Measurements from ENCODE around the gene HPSE2. TPM values are rescaled to one million over a fixed set of nuclear protein-coding genes. Genes with fewer than 3 reads are reported as not detected.

The HPSE2 gene
- total RNA-seq, 1 donor from 2014 or later, result 0.16 TPM

DNA sequence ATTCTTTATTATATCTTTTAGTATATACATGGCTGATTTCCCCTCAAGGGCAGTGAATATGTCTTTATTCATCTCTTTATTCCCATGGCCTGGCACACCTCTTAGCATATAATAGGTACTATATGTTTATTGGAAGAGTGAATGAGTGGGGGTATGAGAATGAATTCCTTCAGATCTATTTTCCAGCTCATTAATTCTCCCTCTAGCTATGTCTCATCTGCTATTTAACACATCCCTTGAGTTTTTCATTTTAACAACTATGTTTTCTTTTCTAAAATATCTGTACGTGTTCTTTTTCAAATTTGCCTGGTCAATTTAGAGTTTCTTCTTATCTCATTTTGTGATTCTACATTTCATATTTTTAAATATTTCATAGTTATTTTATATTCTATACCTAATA, 803.3 kb downstream of the HPSE2 start:
- intact Hi-C loops (cut with DNase I), result no loop called here
- no peak for DNase-seq (ENCODE audit: low spot score)

DNA sequence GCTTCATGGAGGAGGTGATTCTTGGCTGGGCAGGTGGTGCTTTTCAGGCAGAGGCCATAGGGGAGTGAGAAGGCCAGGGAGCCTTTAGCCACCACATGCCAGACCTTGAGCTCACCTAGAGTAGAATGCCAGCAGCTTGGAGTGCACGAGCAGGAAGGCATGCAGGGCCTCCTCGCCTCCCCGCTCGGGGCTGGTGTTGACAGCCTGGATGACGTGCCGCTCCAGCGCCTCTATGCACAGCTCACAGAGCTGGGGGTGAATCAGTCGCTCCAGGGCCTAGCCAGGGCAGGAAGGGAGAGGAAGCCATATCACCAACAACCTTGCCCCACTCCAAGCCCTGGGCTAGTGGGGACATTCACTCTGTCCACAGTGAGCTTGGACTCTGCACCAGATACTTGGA, 804.6 kb downstream of the HPSE2 start:
- DNase-seq (ENCODE audit: low spot score), result peak; percentile 85
- intact Hi-C loops (cut with DNase I), result no loop called here

DNA sequence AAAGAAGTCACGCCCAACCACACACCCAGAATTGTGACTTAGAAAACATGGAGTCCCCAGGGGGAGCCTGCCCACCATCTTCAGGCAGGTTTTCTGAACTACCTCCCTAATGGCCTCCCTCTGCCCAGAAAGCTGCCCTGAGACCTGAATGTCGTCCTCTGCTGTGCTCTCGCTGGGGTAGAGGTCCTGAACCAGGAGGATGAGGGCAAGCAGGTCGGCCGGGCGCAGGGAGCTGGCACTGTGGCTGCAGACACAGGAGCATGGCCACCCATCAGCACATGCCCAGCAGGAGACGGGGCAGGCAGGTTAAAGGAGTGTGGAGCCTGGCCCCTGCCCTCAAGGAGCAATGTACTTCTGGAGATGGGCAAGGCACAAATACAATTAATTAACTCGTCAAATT, 805.2 kb downstream of the HPSE2 start:
- no peak for DNase-seq (ENCODE audit: low spot score)
- intact Hi-C loops (cut with DNase I), result no loop called here

DNA sequence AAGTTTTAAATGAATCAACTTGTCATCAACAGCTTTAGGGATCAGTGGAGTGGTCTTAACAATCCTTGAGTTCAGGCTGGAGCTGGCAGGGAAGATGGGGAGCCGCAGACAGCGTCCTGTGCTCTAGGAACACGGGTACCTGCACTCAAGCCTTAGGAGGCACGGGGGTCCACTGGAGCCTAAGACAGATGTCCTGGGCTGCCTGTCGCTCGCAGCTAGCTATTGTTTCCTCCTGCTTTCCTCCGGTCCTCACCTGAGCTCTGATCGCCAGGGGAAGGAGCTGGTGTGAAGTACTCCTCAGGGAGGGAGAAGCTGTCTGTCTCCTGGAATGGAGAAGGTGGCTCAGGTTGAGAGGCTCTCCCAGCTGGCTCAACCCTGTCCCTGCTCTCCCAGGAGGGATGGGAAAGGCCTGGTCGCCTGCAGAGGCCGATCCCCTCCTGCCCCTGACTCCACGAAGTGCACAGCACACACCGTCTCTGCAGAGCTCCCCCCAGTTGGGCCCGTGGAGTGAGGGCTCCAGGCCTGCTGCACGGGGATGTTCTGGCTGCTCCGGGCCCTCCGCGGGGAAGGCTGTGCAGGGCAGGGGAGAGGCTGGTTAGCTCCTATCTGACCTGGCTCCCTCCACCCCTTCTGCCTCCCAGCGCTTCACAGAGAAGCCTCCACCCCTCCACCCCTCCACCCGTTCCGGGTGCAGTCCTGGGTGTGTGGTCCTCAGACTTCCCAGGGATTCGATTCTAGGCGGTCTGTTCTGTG, 806.2 kb downstream of the HPSE2 start:
- intact Hi-C loops (cut with DNase I), result loop anchor here (5.0 kb wide), 1 partner anchor 38 kb away; no protein-coding TSS in a partner anchor
- DNase-seq (ENCODE audit: low spot score), result no peak

DNA sequence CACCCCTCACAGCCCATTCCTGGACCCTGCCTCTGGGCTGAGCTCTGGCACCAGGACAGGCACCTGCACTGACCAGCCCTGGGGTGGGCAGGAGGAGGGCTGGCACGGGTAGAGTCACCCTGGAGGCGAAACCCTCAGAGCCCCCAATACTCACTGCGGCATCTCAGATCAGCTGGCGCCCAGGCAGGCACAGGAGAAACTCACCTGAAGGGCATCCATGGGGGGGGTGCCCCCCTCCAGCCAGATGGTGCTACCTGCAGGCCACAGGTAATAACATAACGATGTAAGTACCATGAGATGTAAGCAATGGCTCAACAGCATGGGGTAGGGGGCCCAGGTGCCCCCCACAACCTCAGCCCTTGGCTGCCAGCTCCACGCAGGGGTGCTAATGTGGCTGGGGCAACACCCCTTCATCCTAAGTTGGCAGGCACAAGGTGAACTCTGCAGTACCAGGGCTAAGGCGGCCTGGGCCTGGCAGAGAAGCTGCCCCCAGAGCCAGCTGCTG, 808.6 kb downstream of the HPSE2 start:
- DNase-seq (ENCODE audit: low spot score), result no peak

DNA sequence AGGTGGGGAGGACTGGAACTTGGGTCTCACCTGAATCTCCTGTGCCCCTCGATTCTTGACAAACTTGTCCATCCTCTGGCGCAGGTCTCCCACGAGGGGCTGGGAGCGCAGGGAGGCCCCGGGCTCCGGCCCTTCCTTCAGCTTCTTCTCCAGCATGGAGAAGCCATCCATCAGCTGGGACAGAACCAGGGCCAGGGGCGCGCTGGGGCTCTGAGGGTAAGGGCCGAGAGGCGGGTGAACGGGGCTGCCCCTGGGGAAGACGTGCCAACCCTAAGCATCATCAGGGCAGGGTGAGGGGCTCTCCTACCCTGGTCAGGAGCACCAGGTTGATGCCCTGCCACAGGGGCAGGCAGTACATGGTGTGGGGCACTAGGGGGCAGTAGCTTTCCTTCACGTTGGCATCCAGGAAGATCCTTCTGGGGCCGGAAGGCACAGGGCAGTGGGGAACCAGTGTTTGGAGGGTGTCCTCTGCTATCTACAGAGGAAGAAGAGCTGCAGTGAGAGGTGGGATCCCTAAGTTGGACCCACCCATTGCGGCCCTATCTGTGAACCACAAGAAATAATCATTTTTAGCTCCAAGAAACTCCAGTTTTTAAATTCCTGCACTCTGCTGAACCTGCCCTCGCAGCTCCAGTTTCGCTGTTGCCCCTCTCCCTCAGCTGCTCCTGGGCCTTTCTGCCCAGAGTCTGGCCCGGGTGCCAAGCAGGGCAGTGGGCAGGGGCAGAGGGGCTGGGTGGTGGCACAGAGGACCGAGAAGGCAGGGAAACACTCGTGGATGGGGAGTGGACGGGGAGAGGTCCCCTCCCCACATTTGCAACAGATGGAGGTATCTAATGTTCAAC, 809.9 kb downstream of the HPSE2 start:
- intact Hi-C loops (cut with DNase I), result loop anchor here (5.0 kb wide), 1 partner anchor 42 kb away; no protein-coding TSS in a partner anchor
- no peak for DNase-seq (ENCODE audit: low spot score)

More for the DNA sequence above, 808.6 kb downstream of the HPSE2 start:
- intact Hi-C loops (cut with DNase I), result loop anchor here (5.0 kb wide), 1 partner anchor 40 kb away; no protein-coding TSS in a partner anchor

DNA sequence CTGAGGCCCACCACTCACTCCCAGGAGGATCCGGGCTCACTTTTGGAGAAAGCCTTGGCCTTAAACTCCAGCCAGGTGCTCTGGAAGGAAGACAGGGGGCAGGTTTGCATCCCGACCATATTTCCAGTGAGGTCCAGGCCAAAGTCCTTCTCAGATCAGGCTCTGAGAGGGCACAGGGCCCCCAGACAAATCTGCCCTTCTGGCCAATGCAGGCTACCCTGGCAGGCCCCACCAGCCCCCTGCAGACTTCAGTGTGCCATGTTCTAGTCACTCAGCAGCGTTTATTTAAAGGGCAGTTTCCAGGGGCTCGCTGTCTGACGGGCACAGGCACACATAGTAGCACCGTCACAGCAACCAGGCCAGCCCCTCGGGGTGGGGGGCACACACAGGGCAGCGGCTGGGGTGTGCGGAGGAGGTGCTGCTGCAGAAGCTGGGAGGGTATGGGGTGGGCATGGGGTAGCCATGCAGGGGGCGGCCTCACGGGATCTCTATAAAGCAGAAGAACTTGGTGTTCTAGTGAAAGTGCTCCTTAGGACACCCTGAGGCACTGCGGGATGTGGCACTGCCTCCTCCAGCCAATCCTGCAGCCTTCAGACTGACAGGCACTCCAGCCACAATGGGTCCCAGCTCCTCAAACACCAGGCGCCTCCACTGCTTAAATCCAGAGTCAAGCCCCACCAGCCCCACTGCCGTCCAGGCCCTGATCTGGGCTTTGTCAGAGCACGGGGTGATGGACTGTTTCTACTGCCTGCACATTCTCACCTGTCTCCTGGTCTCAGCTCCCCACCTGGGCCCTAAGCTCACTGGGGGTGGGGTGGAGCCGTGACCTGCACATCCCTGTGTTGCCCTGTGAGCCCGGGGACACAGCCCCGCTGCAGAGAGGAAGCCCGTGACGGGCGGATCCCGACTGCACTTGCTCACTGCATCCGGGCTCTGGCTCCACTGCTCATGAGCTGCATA, 811.1 kb downstream of the HPSE2 start:
- intact Hi-C loops (cut with DNase I), result loop anchor here (5.0 kb wide), 1 partner anchor 43 kb away; no protein-coding TSS in a partner anchor
- no peak for DNase-seq (ENCODE audit: low spot score)

DNA sequence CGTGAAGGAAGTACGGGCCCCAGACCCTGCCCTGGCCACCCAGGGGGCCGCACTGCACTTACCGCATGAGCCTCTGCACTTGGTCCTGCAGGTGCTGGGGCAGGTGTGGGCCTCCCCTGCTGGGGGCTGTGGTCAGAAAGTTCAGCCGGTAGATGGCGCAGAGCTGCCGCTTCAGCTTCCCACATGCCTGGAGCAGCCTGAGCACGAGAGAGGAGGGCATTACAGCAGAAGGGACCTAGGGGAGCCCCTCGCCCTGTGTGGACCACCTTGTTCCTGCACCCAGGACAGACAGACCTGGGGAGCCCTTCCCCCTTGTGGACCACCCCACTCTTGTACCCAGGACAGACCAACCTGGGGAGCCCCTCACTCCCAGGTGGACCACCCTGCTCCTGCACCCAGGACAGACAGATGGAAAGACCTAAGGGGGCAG, 811.9 kb downstream of the HPSE2 start:
- intact Hi-C loops (cut with DNase I), result no loop called here
- no peak for DNase-seq (ENCODE audit: low spot score)

DNA sequence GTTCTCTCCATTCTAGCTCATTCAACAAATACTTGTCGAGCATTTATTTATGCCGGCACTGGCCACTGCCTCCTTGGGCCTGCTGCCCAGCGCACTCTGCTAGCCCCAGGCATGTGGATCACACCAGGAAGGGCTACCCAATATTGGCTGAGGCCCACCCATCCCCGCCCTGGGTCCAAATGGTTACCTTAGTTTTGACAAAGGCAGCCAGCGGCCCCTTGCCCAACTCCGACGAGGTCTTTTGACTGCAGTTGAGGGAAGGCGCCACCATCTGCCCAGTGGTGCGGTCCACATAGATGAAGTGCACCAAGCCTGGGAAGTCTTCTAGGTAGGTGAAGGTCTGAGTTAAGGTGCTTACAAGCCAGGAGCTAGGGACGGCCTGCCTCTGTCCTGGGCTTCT, 813.5 kb downstream of the HPSE2 start:
- intact Hi-C loops (cut with DNase I), result no loop called here
- no peak for DNase-seq (ENCODE audit: low spot score)

DNA sequence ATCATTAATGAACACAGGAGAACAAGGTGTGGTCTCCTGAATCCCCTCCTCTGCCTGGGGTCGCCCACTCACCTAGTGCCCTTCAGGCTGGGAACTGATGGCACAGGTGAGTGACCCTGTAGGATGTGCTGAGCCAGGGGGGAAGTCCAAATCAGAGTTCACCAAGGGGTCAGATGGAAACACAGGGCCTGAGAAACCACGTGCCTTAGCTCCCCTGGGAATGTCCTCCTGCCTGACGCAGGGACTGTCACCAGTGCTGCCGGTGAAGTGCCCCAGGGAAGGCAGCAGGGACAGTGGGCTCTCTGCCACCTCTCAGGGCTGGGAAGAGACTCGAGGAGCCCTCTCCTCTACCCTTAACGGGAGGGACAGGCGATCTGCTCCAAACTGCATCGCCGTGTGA, 814.9 kb downstream of the HPSE2 start:
- intact Hi-C loops (cut with DNase I), result no loop called here
- no peak for DNase-seq (ENCODE audit: low spot score)

DNA sequence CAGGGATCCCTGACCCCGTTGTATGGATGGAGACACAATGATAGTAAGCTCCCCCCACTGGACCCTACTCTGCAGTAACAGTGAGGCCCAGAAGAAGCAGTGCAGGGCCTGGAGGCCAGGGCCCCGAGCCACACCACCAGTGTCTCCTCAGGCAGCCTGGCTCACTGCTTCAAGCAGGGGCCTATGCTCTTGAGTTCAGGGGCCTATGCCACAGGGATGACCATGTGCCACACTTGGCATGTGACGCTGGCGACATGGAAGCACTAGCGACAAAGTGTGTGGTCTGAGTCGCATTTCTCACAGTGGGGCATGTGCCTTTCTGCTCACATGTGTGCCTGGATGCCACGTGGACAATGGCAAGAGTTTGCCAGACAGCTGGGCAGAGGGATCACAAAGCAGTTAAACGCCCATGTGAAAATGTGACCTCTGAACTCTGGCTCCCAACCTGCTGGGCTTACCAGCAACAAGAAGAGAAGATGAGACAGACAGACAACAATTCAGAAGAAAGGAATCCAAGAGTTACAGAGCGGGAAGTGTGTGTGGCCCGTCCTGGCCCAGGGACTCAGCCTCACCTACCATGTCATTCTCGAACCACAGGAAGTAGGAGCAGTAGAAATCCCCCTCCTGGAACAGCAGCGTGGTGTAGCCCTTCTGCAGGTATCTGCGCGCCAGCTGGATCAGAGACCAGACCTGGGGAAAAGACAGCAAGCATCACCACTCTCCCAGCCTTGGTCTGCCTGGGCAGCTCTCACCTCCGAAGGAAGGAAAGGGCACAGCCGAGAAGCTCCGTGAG, 816.0 kb downstream of the HPSE2 start:
- intact Hi-C loops (cut with DNase I), result loop anchor here (10.0 kb wide), 1 partner anchor 155 kb away; the partner anchor contains the start of gene LOXL4
- no peak for DNase-seq (ENCODE audit: low spot score)

DNA sequence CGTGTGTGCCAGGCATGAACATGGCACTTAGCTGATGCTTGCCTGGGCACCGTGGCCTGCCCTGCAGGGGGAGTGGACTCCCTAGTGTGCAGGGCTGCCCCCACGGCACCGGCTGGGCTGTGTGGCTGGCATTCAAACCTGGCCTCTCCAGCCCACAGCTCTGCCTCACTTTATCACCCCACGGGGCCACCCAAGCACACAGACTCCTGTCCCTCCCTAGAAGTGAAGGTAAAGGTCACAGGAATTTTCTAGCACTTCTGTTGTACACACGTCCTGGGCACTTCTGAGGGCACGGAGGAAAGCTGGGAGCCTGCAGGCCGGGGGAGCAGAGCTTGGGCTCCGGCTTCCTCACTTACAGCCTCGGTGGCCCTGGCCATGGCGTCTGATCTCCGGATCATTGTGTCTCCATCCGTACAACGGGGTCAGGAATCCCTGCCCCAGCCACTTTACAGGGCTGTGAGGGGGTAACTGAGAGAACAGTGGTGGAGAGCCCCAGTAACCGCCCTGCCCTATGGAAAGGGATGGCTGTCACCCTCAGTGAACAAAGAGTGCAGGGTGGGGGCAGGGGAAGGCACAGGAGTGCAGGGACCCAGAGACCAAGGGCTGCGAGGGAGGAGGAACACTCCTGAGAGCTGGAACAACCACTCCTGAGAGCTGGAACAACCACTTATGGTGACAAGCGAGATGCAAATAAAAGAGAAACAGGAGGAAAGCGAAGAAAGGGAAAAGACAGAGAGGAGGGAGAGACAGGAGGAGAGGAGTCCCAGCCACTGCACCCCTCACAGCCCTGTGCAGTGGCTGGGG, 816.8 kb downstream of the HPSE2 start:
- no peak for DNase-seq (ENCODE audit: low spot score)
- intact Hi-C loops (cut with DNase I), result loop anchor here (10.0 kb wide), 1 partner anchor 154 kb away; the partner anchor contains the start of gene LOXL4

DNA sequence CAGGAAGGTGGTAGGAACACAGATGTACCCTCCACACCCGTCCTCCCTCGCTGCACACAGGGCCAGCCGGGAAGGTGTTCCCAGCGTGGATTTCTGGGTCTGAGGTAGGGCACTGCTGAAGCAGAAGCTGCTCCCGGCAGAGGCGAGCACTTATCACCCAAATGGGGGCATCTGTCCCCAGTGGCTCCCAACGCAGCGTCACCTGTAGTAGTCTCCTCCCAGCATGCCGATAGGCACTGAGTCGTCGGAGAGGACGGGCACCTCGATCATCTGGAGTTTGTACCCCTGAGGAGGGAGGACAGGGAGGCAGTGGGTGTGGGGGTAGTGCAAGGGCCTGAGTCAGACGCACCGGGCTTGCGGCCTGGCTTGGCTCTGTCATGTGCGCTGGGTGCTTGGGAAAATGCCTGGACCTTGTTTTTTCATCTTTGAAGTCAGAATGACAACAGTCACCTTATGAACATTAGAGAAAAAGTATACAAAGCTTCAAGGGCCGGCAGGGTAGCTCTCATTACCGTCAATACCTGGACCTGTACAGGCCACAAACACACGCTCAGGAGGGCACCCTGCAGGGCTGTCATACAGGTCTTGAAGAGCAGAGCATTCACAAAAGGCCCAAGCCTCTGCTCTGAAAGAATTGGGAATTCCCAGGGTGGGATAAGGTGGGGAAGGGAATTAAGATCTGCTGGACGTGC, 817.5 kb downstream of the HPSE2 start:
- intact Hi-C loops (cut with DNase I), result loop anchor here (10.0 kb wide), 1 partner anchor 153 kb away; the partner anchor contains the start of gene LOXL4
- DNase-seq (ENCODE audit: low spot score), result no peak

DNA sequence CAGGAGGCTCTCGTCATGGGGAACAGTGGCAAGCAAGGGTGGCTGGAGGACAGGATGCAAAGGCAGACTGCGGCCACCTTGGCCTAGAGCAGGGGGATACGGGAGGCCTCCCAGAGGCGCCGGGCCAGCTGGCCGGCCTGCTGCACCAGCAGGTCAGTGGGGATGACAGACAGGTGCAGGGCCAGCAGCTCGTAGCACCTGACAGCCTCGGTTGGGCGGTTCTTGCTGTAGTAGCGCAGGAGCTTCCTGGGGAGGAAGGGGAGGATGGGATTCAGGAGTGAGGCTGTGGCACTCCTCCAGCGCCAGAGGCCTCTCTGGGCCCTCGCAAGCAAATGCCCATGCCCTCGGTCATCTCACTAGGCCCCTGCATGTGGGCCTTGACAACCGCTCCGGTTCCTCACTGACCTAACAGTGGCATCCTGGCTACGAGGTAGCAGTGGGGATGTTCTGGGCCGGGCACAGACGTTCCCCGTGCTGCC, 818.1 kb downstream of the HPSE2 start:
- intact Hi-C loops (cut with DNase I), result loop anchor here (10.0 kb wide), 1 partner anchor 153 kb away; the partner anchor contains the start of gene LOXL4
- DNase-seq (ENCODE audit: low spot score), result no peak

DNA sequence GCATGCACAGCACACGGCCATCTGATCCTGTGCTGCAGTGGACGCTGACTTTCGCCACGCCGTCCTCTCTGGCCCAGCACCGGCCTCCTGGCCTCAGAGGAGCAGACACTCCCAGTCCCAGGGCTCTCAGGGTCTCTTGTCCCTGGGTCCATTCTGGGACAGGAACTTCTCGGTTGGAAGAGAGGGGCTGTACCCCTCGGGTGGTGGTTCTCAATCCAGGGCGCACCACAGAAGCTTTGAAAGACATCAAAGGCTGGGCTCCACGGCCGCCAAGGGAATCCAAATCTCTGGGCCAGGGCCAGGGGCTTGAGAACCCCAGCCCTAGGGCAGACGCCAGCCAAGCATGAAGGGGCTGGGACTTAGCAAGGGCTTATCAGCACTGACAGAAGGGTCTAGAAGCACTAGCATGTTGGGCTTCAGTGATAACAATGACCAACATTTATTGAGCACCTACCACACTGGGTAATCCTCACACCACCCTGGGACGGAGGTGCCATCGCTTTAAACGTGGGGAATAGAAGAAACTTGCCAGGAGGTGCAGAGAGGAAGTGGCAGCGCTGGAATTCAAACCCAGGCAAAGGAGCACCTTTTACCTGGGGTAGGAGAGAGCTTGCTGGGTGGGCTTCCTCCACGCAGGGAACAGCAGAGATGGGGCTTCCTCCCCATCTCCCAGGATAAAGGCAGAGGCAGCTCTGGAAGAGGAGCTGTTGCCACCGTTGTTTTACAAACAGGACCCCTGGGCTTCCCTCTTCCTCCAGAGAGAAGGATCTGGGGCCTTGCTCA, 818.9 kb downstream of the HPSE2 start:
- intact Hi-C loops (cut with DNase I), result loop anchor here (10.0 kb wide), 1 partner anchor 152 kb away; the partner anchor contains the start of gene LOXL4
- DNase-seq (ENCODE audit: low spot score), result no peak

DNA sequence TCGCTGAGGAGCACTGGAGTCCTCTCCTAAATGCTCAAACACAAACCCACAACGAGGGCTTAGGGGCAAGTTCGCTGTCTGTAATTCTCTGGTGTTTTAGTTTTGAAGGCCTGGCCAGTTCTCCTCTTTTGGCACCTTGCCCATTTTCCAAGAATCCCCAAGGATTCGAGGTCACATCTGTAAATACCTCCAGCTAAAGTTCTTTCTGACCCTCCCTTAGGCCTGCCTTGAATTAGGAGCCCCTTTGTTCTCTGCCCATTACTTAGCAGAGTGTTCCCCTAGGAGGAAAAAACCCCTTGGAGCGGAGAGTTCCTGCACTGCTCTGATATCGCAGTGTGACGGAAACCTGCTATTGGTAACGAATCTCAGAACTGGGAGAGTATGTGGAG, 819.9 kb downstream of the HPSE2 start:
- intact Hi-C loops (cut with DNase I), result loop anchor here (10.0 kb wide), 1 partner anchor 151 kb away; the partner anchor contains the start of gene LOXL4
- DNase-seq (ENCODE audit: low spot score), result no peak
